ENCODE measurements around the gene ADCY2. TPM values are rescaled to one million over a fixed set of nuclear protein-coding genes. Genes with fewer than 3 reads are reported as not detected.

ADCY2 gene
- total and polyA plus RNA-seq, 9 of the 15 experiments (the other 6 are each of a cell fraction or from before 2014, with no cell fraction given): 0.01 to 0.15 (median 0.03) TPM; not detected in 5

DNA sequence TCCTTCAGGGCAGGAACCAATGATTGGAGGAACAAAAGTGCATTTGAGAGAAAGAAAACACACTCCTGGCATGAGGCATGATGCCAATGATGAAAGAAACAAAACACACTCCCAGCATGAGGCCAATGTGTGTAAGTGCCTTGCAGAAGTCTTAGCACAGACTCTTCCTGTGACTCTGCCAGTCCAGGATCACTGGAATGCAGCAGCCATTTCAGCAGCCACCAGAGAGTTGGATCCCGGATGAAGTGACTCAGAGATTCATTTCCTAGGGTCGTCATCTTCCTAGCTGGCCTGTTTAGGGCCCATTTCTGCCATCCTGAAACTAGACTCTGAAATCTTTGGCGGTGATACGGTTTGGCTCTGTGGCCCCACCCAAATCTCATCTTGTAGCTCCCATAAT is 242.5 kb downstream of the ADCY2 start:
- ChIA-PET POLR2A (no interaction called here), CTCF (ENCODE audit: low intra/inter-chr PET ratio) (no interaction called here)
- DNase-seq (ENCODE audit: extremely low read depth in 1 of 4, low spot score in 3 of 4): no peak
- no TSS peak for BruUV-seq (replicated peaks)
- H3K36me3 ChIP-seq (ENCODE audit: control insufficient read depth, insufficient read depth, low read length): no peaks in the 10 kb centered on the region
- H3K4me3 ChIP-seq: no peak overlapping the region
- no peaks in the 10 kb centered on the region for H4K20me1 ChIP-seq (replicated peaks; ENCODE audit: control insufficient read depth, insufficient read depth, low read length)
- no peak overlapping the region for H3K27ac ChIP-seq (ENCODE audit: extremely low read depth, low read depth, low read length)
- no peaks in the 10 kb centered on the region for H3K4me1 ChIP-seq (replicated peaks in 1 of 2; ENCODE audit: control insufficient read depth in 2 of 2, insufficient read depth in 2 of 2, low read length in 2 of 2)
- H2AFZ ChIP-seq (ENCODE audit: low read depth, low read length): no peak overlapping the region
- no peak overlapping the region for H3K4me2 ChIP-seq (ENCODE audit: insufficient read depth, low read length)
- H3K9ac ChIP-seq (ENCODE audit: insufficient read depth in 1 of 2, low read depth in 2 of 2, low read length in 2 of 2): no peak overlapping the region
- no peaks in the 10 kb centered on the region for H3K79me2 ChIP-seq (ENCODE audit: control insufficient read depth, insufficient read depth, low read length)
- H3K27me3 ChIP-seq (ENCODE audit: control insufficient read depth in 2 of 2, insufficient read depth in 2 of 2, low read length in 2 of 2): no peaks in the 10 kb centered on the region
- no peaks in the 10 kb centered on the region for H3K9me1 ChIP-seq (ENCODE audit: control insufficient read depth, insufficient read depth, low read length)
- no peak for FAIRE-seq
- intact Hi-C loops (cut with micrococcal nuclease): no loop called here
- H3K9me3 ChIP-seq (replicated peaks; ENCODE audit: control insufficient read depth, insufficient read depth, low read depth, low read length): no peaks in the 10 kb centered on the region
- WGBS (ENCODE audit: insufficient coverage, low coverage, missing lambda C conversion rate): 0% methylated on average over 4 of the region's 4 CpGs
- ATAC-seq: no peak
- in situ Hi-C loops (cut with MboI): no loop called here
- no peak for TF ChIP-seq TCFL5 (CRISPR knock-in tag; conservative IDR thresholded peaks at IDR 0.05)
- no peak for TF ChIP-seq RFX5 (IDR thresholded peaks at IDR 0.05; ENCODE audit: low read depth, low read length)
- TF ChIP-seq, protein P1, sequence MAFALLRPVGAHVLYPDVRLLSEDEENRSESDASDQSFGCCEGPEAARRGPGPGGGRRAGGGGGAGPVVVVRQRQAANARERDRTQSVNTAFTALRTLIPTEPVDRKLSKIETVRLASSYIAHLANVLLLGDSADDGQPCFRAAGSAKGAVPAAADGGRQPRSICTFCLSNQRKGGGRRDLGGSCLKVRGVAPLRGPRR (CRISPR knock-in tag; IDR thresholded peaks at IDR 0.05): no peak
- TF ChIP-seq, protein P2, sequence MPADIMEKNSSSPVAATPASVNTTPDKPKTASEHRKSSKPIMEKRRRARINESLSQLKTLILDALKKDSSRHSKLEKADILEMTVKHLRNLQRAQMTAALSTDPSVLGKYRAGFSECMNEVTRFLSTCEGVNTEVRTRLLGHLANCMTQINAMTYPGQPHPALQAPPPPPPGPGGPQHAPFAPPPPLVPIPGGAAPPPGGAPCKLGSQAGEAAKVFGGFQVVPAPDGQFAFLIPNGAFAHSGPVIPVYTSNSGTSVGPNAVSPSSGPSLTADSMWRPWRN (IDR thresholded peaks at IDR 0.05; ENCODE audit: low read depth): no peak
- no peak for TF ChIP-seq SMARCB1 (IDR thresholded peaks at IDR 0.05; ENCODE audit: insufficient read length, low read depth)
- TF ChIP-seq, protein P3, sequence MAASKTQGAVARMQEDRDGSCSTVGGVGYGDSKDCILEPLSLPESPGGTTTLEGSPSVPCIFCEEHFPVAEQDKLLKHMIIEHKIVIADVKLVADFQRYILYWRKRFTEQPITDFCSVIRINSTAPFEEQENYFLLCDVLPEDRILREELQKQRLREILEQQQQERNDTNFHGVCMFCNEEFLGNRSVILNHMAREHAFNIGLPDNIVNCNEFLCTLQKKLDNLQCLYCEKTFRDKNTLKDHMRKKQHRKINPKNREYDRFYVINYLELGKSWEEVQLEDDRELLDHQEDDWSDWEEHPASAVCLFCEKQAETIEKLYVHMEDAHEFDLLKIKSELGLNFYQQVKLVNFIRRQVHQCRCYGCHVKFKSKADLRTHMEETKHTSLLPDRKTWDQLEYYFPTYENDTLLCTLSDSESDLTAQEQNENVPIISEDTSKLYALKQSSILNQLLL (CRISPR knock-in tag; IDR thresholded peaks at IDR 0.05; ENCODE audit: borderline replicate concordance): no peak
- TF ChIP-seq, protein P4, sequence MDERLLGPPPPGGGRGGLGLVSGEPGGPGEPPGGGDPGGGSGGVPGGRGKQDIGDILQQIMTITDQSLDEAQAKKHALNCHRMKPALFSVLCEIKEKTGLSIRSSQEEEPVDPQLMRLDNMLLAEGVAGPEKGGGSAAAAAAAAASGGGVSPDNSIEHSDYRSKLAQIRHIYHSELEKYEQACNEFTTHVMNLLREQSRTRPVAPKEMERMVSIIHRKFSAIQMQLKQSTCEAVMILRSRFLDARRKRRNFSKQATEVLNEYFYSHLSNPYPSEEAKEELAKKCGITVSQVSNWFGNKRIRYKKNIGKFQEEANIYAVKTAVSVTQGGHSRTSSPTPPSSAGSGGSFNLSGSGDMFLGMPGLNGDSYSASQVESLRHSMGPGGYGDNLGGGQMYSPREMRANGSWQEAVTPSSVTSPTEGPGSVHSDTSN (CRISPR knock-in tag; IDR thresholded peaks at IDR 0.05; ENCODE audit: low read depth): no peak
- TF ChIP-seq, protein P4 (tag; conservative IDR thresholded peaks at IDR 0.05; ENCODE audit: low read depth): no peak
- TF ChIP-seq ZNF175 (CRISPR knock-in tag; IDR thresholded peaks at IDR 0.05; ENCODE audit: low read depth): no peak
- TF ChIP-seq, protein P5, sequence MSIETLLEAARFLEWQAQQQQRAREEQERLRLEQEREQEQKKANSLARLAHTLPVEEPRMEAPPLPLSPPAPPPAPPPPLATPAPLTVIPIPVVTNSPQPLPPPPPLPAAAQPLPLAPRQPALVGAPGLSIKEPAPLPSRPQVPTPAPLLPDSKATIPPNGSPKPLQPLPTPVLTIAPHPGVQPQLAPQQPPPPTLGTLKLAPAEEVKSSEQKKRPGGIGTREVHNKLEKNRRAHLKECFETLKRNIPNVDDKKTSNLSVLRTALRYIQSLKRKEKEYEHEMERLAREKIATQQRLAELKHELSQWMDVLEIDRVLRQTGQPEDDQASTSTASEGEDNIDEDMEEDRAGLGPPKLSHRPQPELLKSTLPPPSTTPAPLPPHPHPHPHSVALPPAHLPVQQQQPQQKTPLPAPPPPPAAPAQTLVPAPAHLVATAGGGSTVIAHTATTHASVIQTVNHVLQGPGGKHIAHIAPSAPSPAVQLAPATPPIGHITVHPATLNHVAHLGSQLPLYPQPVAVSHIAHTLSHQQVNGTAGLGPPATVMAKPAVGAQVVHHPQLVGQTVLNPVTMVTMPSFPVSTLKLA (conservative IDR thresholded peaks at IDR 0.05): no peak
- no peak for TF ChIP-seq HDGF (IDR thresholded peaks at IDR 0.05)
- TF ChIP-seq ZNF668 (CRISPR knock-in tag; IDR thresholded peaks at IDR 0.05): no peak
- no peak for TF ChIP-seq ELF4 (CRISPR knock-in tag; IDR thresholded peaks at IDR 0.05)
- TF ChIP-seq, protein P6, sequence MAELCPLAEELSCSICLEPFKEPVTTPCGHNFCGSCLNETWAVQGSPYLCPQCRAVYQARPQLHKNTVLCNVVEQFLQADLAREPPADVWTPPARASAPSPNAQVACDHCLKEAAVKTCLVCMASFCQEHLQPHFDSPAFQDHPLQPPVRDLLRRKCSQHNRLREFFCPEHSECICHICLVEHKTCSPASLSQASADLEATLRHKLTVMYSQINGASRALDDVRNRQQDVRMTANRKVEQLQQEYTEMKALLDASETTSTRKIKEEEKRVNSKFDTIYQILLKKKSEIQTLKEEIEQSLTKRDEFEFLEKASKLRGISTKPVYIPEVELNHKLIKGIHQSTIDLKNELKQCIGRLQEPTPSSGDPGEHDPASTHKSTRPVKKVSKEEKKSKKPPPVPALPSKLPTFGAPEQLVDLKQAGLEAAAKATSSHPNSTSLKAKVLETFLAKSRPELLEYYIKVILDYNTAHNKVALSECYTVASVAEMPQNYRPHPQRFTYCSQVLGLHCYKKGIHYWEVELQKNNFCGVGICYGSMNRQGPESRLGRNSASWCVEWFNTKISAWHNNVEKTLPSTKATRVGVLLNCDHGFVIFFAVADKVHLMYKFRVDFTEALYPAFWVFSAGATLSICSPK (IDR thresholded peaks at IDR 0.05; ENCODE audit: borderline replicate concordance): no peak

Data from K562 (cell line).